GM21360 (cell line): ENCODE measurements around the gene ANKRD9.

Experiments used
- ATAC-seq: cut with Tn5 transposase; IDR thresholded peaks from one replicate; pipeline ENCODE4 v1.9.1; 2021; ENCODE audit warnings: mild to moderate bottlenecking, moderate library complexity; ENCODE audit not compliant: unreplicated experiment

Gene ANKRD9

DNA sequence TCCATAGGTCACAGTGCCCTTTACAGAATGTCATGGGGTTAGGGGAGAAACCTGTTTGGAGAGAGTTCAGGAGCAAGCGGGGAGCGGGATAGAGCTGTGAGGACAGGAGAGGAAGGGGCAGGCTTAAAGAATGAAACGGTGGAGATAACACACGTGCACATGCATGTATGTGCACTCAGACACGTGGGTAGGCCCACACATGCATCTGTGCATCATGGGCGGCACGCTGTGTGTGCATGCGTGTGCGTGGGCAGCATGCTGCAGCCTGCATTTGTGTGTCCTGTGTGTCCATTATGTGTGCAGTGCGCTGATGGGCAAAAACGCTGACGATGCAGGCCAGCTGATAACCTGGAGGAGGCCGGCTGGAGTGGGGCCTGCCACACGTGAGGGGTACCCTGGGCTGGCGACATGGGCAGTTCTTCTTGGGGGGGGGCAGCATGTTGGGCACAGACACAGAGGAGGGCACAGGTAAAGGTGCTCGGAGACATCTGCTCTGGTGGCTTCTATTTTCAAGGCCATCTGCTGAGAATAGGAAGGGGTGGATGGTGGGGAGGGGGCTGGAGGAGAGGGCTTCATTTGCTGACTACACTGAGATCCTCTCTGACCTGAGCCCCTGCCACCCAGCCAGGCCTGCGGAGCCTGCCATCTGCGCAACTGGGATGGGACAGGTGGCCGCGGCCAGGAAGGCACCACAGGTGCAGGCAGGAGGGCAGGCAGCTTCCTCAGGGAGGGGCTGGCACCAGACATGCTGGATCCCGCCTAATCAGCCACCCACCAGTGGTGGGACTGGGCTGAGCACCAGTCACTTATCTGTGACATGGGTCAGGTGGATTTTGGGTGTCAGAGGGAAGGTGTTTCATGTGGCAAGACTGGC, 4.6 kb upstream of the ANKRD9 start:
- no peak for ATAC-seq

DNA sequence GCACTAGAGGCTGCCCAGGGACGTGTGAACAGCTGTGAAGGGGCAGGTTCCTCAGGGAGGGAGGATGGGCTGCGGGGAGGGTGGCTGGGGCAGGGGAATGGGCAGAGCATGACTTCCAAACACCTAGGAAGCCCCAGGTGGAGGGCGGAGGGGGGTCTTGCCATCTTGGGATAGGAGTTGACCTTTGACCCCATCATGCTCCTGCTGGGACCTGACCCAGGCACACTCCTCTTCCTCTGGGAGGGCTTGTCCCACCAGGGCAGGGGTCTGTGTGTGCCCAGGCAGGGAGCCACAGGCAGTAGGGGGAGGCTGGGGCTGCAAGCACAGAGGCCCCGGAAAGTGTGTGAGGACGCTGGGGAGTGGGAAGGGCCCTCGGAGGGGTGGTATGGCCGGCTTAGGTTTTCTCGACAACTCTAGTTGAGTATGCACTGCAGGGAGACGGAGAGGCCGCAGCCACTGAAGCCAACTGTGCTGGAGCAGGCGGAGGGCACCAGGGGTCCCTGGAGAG, 3.3 kb upstream of the ANKRD9 start:
- ATAC-seq, result no peak

DNA sequence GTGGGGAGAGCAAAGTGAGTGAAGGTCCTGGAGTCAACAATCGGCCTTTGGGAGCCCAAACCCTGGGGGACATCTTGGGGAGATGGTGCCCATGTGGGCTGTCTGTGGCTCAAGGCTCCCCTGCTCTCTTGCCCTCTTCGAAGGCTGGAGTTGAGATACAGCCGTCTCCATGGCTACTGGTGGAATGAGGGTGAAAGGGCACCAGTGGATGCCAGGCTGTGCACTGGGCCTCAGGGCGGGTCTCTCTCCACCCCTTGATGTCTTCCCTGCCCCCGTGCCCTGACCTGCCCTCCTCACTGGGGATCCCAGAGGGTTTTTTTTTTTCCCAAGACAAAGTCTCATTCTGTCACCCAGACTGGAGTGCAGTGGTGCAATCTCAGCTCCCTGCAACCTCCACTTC, 2.0 kb upstream of the ANKRD9 start:
- no peak for ATAC-seq

DNA sequence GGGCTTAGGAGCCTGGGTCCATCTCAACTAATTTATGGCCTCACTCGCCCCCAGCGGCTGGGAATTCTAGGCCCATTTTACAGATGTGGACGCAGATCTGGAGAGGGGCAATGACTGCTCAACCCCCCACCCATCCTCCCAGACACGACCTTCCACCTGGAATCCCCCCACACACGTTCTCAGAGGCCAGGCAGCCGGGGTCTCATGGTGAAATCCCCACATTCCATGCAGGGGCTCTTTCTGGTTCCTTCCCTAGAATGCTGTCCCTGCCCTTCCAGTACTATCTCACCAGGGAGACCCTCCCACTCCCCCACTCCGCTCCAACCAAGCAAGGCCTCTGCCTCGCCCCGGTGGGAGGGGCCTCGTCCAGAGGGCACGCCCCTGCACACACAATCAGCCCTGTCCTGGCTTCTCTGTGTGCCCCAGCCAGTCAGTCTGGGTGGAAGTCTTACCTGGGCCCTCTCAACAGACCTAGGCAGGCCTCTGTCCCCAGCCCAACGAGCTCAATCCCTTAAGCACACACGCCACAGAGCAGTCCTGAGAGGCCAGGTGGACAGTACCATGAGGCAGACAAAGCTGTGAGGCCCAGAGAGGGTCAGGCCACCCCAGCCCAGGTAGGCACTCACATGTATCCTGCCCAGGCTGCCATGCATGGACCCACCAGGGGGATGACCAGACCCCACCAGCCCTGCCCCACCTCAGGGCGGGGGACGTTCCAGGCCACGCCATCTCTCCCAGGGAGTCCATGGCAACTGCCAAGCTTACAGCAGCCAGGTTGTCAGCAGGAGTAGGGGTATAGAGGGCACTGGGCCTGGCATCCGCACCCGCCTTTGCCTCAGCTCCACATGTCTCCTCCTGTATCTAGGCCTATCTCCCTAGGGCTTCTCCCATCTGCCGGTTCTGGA, 1.3 kb upstream of the ANKRD9 start:
- ATAC-seq, result no peak

DNA sequence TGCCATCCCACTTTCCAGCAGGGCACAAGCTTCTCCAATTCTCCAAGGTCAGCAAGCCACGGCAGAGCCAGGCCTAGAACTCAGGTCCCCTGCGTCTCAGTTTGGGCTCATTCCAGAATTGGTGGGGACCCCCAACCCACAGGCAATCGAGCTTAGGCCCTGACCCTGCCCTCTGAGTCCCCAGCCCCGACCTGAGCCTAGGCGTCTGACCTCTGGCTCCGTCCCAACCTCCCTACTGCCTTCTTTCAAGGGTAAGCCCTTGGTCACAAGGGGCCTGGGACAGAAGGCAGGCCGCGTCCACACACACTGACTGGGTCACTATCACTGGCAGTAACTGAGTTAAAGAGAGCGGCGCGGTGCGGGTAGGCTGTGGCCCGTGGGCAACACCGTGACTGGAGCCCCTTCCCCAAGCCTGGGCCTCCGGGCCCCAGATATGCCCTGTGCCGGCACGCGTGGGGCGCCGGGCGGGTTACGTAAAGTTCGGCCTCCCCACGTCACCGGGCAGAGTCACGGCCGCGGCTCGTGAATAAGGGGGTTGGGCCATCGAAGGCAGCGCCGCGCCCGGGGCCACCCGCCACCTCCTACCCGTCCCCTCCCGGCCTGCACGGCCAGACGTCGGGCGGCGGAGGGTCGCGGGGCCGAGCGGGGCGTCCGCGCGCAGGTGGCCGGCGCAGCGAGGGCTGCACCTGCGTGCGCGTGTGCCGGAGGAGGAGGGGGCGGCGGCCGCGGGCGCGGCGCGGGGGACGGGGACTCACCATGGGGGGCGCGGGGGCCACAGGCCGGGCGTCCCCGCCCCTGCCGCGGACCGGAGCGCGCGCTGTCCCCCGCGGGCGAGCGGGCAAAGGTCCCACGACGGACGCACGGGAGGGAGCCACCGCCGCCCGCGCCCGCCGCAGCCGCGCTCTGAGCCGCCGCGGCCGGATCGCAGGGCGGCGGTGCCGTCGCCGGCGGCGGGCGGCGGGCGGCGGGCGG, 516 bp downstream of the ANKRD9 start:
- peak; percentile 10 for ATAC-seq

DNA sequence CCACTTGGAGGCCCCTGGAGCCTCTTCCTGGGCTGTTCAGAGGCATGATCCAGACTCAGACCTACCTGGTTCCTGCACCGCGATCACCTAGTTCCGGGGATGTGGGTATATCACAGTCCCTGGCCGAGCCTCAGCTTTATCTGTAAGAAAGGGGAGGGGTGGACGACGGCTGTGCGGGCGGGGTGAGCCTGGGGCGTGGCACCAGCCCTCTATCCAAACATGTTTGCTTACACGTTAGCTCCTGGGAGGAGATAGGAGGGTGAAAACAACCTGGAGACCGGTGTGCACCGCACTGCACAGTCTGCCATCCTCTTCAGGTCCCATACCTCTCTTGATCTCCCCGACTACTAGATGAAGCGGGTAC, 1.2 kb downstream of the ANKRD9 start:
- ATAC-seq, result no peak

DNA sequence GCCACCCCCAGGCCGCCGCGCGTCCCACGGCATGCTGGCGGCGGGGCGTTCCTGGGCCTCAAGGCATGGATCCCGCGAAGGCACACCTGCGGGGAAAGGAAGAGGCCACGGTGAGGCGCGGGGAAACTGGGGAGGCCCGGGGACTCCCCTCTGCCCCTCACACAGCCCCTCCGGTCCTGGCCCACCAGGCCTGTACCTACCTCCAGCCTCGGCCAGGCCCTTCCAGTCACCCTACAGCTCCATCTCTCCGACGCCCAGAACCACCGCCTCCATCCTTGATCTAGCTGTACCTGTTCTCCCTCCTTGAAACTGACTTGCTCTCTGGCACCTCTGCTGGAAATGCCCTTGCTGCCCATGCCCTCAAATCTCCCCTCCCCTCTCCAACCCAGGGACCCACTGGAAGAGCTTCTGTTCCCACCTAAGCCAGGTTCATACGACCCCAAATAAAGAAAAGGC, 1.7 kb downstream of the ANKRD9 start:
- ATAC-seq, result no peak

DNA sequence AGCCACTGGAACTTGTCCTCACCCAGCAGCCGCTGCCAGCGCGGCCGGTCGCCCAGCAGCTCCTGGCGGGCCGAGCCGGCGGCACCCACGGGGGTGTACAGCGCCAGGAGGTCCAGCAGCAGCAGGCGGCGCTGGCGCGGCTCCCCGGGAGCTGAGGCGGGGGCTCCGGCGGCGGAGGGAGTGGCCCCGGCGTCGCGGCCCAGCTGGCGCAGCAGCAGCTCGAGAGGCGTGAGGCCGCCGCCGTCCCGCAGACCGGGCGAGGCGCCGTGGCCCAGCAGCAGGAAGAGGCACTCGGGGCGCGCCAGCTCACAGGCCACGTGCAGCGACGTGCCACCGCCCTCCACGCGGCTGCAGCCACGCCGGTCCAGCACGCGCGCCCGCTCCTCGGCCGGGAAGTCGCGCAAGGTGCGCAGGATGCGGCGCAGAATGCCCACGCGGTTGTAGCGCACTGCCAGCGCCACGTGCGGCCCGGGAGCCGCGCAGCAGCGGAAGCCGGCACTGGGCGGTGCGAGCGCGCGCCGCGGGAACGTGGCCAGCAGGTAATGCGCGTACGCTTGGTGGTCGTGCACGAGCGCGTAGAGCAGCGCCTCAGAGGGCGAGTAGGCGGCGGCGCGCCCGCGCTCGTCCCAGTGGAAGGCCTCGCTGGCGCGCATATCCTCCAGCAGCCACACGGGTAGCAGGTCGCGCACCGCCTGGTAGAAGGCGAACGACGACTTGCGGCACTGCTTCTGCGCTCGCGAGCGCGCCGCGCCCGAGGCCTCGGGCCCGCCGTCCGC, 2.3 kb downstream of the ANKRD9 start:
- ATAC-seq, result no peak

DNA sequence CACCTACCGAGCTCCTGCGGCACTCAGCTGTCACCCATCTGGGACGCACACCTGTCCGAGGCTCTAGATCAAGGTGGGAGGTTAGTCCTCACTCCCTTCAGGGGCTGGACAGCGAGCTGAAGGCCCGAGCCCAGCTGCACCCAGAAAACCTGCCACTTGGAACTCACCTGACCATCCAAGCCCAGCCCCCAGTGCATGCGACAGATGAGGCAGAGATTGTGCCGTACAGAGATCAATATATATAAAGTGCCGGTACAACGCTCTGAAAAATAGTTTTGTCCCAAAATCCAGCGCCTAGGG, 3.0 kb downstream of the ANKRD9 start:
- no peak for ATAC-seq

DNA sequence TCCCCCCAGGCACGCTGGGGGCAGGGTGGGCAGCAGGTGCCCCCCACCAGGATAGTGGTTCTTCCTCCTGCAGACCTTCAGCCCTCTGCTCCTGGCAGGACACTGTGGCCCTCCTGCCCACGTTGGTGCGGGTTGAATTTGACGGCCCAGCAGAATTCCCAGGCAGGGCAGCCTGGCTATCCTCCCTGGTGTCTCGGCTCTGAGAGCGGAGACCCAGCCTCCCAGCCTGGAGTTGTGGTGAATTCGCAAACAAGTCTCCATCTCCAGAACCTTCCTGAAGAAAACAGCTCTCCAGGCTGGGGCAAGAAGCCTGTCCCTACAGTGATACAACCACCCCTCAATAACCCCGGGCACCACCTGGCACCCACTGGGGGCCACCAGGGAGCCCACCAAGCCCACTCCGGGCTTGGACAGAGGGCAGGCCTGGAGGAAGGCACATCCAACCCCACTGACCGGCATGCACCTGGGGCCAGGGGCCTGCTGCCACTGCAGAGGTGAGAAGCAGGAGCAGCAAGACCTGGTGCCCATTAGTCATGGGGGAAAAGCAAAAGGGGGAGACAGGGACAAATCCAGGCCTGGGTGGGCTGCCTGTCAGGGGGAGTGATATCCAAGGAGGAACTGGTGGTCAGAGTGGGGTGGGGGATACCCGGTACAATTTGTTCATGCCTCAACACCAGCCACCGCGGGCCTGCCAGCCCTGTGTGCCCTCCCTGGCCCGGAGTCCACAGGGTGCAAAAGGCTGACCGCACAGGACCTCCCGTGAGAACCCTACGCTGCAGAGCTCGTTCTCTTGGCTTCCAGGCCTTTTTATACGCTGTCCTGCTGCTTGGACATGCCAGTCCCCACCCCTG, 3.6 kb downstream of the ANKRD9 start:
- no peak for ATAC-seq

DNA sequence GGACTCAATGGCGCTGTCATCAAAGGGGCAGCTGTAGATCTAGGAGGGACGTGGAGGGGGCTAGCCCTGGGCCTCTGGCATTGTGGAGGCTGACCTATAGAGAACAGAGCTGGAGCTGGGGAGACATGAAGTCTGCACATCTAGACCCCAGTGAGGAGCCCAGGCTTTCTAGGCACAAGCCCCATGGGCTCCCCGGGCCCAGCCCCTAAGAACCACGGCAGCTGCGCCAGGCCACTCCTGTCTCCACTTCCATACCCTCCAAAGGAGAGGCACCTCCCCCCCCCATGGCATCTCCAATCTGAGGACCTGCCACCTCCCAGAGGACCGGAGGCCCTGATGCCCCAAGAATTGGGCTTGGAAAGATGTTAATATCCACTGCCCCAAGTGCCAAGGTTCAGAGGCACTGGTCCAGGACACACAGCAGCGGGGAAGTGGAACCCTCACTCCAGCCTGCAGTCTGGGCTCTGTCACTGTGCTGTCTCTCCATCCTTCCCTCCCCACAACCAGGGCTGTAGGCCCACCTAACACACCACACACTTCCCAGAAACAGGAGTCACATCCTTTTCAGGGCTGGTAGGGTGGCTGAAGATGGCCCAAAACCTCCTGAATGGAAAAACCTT, 4.5 kb downstream of the ANKRD9 start:
- ATAC-seq, result no peak

DNA sequence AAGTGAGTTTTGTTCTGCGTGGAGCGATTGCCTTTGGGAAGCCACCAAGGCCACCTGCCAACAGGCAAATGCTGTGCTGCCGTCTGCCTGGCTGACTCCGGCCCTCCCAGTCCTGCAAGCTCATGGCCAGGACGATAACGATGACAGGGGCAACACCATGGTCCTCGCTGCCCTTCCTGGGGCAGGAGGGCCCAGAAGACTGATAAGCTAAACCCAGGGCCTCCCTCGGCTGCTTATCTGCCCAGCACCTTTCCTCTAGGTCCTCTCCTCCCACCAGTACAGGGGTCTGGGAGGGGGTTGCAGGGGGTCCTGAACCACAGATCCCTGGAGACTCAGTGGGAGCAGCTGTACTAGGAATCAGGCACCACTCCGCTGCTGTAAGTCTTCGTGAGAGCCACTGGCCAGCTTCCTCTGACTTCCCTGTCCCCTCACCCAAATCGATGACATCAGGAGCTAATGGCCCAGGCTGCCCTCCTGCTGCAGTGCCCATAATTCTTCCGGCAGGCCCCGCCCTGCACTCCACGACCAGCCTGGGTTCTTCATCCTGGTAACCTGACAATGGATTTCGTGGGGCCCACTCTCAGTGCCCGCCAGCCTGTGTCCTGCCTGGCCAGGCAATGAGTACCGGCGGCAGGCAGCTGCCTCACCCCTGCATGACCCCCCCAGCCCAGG, 5.1 kb downstream of the ANKRD9 start:
- ATAC-seq, result no peak

DNA sequence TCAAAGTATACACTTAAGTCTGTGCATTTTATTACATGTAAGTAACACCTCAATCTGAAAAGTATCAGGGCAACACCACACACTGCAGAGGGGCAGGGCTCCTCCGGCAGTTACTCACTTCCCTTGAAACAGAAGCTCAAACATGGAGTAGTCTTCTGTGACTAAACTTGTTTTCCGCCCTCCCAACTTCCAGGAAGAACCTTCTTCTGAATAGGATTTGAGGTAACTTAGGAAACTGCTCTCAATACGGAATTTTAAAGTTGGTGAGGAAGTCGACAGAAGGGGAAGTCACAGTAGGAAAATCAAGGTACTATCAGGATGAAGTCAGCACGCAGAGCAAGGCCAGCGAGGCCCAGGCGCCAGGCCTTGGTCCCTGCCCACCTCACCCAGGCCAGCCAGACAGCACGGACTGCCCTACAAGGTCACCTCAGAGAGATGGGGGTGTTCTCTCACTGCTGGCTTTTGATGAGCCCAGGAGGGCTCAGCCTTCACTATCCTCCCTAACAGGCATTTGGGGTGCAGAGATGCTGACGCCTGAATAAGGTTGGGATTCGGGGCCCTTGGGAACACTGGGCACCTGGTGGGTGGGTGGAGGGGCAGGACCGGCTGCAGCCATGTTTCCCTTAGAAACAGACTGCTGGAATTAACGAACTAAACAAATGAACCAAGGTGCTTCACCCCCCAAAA, 5.8 kb downstream of the ANKRD9 start:
- ATAC-seq, result no peak

DNA sequence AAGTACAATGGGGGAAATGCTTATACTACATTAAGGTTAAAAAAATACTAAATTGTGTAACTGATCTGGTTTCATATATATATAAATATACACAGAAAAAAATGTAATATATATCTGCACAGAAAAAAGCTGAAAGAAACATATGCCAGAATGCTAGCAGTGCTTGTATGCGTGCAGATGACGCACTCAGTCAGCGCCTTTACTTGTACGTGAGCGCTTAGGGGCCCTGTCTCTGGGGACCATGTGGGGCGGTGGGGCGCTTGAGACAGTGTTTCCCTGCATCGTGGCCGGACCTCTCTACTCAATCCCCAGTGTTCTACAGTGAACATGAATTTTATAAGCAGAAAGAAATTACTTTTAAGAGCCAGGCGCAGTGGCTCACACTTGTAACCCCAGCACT, 7.0 kb downstream of the ANKRD9 start:
- no peak for ATAC-seq

DNA sequence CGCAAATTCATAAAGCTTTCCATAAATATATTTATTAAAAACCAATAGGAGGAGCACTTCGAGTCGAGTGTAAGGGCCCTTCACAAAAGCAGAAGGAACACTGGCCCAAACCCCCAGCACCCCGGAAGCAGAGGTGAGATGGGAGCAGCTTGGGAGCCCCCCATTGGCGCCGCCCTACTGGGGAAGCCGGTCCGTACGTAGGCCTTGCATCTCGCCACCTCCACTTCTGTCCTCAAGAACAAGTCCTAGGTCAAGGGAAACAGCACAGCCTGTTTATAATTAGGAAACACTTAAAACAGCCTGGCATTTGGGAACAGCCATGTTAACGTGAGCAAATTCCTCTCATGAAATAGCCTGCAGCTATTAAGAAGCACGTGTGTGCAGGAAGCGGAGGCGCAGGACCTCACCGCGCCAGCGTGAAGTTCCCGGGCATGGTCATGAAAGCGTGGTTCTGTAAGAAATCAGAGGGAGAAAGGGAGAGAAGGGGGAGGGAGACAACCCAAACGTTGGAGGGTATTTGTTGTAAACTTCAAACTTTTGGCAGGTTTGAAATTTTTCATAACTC, 7.7 kb downstream of the ANKRD9 start:
- ATAC-seq, result no peak

DNA sequence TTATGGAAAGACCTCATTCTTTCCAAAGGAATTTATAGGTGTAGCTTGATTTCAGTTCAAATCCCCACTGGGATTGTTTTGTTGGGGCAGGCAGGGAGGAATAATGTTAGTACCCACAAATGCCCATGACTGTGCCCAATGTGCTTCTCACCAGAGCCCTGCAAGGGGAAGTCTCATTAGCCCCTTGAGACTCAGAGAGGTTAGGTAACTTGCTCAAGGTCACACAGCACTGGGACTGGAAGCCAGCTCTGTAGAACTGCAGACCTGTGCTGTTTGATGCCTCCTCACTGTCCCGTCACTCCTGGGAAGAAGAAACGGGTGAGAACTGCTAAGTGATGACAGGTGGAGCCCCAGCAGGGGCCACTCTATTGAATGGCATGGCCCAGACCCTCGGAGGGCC, 8.9 kb downstream of the ANKRD9 start:
- no peak for ATAC-seq

DNA sequence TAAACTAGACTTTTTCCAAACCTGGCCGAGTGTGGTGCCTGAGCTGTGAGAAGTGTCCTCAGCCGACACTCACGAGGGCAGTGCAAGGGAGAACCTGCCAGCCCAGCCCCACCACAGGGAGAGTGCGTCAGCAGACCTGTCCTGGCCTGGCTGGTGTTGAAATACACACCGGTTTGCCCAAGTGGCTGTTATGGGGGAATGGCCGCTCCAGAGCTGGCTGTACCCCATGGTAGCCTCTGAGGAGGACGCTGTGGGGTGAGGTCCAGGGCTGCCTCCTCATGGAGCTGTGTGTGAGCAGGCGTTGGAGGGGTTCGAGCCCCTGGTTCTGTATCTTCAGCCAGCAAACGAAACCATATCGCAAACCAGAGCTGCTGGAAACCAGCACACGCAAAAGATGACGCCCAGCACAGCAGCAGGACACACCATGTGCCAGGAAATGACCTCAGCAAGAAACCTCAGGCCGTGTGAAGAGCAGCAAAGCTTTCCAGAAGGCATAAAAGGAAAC, 9.4 kb downstream of the ANKRD9 start:
- no peak for ATAC-seq
